Stimulated activated CD4-positive, alpha-beta T cell treated with anti-CD3 and anti-CD28 coated beads, TNF-alpha, amount 100 ng/mL, for 48 hours (primary cell): Measurements from ENCODE around the gene BTBD9.

Experiments
- DNase-seq, 3 donors: peaks; one replicate each; pipeline ENCODE4 v3.0.0-alpha.2; 2020; ENCODE audit warnings: low read depth in 3 of 3

The BTBD9 gene

DNA sequence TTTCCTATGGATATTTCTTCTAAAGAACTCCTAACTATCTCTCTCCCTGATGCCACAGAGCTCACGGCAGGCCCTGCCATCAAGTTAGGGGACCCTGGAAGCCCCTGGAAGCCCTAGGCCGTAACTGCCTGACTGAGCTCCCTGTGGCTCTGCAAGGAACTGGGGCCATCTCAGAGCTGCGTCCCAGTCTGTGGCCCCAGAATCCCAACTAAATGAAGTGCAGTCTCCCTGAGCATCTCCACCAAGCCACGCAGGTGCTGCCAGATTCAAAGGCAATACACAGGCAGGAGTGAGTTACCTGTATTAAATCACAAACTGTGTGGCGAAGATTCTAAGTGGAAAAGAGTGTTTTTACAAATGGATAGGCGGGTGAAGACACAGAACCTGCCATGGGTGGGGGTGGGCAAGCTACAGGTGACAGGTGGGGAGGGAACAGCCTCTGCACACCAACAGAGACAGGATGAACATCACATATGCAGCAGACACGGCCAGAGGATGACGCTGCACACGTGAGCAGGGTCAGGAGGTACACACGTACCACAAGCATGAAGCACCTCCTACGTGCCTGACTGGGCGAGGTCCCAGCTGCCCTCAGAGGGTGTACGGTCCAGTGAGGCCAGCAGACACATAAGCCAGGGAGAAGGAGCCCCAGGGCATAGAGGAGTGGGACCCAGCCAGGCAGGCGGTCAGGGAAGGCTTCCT lies 461.7 kb downstream of the BTBD9 start:
- no peak for DNase-seq

DNA sequence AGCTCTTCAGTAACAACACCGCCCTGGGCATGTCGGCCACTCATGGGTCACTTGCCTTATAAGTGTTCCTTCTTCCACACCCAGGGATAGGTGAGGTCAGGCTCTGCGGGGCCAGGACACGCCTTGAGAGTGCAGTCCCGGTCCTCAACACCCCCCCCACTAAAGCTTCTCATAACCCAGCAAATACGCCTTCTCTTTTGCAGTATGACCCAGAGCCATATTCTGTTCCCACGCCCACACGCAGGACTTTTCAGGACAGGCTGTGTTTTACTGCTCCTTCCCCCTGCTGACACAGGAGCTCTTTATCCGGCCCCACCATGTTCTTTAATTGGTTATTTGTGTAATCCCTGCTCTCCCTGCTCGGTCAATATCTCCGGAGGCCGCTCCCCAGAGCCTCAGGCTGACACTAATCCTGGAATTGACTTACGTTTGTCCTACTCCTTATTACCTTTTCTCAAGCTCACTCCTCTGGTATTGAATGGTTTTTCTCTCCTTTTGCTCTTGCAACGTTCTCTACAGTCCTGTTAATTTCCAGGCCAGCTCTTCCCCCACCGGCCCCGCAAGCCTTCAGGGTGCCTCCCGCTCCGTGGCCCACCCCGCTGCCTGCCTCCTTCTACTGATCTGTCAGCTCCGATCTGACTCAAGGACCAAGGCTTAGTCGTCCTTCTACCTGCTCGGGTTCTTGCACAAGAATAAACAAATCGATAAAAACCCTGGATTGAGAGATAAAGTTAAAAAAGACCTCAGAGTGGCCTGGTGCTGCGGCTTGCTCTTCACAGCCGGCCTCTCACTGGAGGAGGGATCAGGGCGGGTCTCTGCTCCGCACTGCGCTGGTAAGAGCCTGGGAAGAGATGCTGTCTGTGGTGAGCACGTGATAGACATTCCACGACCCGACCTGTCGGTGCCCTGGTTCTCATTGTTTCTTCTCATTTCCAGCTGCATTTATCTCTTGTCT lies 462.7 kb downstream of the BTBD9 start:
- no peak for DNase-seq

DNA sequence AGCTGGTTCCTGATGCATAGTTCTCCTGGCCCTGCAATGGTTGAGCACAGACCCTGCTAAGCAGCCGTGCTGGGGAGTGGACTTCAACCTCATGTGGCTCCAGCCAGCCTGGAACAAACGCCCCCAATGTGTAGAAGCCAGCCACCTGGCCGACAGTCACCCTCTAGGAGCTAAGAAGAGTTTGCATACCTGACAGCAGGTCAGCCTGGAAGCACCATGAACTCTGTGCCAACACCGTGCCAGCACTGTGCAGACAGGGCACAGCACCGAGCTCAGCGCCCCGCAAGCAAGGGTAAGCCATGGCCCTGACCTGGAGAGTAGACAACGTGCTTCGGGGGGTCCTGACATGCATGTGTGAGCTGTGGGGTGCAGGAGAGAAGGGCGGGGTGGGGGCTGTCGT lies 463.9 kb downstream of the BTBD9 start:
- no peak for DNase-seq

DNA sequence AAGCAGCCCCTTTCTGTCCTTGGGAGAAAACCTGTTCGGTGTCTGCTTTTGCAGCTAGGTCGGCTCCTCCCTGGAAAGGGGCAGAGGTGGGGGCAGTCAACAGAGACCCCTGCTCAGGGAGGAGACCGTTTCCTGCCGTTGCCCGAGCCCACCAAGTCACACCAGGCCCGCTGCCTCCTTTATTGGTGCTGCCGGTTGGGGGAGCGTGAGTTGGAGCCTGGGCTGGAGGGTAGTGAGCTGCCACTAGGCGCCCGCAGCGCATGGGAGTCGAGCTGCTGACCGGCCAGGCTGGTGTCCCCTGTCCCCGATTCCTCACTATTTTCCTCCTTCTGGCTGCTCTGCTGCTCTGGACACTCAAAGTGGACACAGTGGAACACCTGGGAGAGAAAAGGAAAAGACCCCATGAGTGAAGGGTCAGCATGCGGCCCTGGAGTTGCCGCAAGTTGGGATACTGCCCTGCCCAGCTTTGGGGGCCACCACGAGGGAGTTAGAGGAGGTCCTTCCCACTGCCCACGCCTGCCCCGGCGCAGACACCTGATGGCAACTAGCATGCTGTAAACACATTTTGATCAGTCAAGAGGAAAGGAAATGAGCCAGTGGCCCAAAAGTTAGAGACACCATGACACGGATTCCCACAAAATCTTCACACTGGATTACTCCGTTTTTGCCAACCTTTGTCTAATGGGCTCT lies 464.8 kb downstream of the BTBD9 start:
- DNase-seq, result no peak

DNA sequence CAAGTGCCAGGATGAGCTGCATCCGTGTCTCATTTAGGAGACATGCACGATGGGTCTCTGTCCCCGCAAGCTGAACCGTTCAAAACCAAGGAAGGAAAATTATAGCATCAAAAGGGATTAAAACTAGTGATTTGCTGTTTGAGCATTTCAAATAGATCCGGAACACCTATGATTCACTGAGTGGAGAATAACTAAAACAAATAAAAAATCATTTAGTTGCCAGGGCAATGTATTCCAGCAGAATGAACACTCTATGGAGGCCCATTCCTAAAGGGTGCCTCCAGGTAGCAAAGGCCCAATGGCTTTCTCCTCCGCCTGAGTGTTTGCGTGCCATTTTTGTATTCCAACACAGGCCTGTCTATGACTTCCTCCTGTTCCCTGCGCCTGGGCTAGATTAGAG lies 465.4 kb downstream of the BTBD9 start:
- no peak for DNase-seq

DNA sequence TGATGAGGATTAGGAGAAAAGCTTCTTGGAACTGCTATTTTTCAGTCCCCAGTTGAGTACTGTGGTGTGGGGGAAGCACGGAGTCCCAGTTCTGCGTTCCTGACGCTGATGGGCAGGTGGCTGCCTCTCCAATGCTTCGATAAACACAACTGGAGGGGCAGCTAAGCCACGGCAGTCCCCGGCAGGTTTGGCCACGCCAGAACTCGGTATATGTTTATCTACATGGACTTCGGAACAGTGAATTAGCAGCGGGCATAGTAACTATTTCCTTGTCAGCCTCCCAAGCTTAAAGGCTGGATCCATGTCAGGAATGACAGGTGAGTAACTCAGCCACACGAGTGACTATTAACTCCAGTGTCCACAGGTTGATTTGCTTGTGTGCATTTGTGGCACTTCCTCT lies 465.8 kb downstream of the BTBD9 start:
- DNase-seq, result no peak

DNA sequence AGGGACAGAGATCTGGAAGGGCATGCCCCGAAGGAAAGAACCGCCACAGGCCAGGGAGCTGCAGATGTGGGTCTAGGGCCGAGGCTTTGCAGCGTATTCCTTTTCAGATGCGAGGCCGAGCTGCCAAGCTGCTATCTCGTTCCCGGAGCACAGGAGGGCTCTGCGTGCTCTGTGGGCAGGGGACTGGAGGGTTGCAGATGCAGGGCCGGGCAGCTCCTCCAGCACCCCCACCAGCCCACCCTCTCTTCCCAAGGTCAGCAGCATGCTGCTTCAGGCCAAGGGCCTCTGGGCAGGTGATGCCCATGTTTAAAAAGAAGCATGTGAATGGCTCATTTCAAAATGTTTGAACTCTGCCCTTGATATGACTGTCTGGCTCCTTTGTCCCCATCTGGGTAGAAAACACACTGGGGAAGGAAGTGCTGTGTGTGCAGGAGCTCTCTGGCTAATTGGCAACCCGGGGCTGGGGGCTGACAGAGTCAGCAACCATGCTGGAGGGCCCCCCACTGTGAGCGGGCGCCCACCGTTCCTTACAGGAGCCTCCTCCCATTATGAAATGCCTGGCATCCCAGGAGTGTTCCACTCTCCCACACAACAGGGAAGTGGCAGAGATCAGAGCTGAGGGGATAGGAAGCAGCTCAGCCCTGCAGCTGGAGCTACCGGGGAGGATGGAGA lies 466.9 kb downstream of the BTBD9 start:
- no peak for DNase-seq

DNA sequence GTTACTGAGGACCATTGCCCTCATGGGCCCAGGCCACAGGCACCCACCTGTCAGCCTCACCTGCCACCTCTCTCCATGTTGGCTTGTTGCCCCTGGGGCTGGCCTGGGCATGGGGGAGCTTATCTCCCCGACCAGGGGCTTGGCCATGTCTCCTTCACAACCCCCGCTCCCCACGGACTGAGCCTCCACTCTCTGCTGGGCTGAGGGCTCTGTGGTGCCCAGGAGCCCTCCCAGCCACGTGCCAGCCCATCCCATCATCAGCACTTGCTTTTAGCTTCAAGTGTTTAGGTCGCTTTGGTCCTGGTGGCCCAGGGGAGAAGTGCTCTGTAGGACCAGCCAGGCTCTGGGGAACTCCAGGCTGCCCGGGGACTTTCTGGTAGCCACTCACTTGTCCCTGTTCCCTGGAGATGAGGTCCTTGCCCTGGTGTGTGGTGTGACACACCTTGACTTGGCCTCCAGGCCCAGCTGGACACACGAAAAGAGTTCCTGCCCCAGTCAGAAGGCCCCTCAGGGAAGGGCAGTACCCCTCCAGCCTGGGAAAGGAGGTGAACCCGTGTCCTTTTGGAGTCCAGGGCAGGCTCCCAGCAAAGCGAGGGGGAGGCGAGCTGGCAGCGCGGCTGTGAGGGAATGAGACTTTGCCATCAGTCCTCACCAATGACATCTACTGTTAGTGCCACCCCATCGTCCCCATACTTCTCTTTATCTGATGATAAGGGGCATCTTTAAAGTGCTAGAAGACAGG lies 467.6 kb downstream of the BTBD9 start:
- no peak for DNase-seq

DNA sequence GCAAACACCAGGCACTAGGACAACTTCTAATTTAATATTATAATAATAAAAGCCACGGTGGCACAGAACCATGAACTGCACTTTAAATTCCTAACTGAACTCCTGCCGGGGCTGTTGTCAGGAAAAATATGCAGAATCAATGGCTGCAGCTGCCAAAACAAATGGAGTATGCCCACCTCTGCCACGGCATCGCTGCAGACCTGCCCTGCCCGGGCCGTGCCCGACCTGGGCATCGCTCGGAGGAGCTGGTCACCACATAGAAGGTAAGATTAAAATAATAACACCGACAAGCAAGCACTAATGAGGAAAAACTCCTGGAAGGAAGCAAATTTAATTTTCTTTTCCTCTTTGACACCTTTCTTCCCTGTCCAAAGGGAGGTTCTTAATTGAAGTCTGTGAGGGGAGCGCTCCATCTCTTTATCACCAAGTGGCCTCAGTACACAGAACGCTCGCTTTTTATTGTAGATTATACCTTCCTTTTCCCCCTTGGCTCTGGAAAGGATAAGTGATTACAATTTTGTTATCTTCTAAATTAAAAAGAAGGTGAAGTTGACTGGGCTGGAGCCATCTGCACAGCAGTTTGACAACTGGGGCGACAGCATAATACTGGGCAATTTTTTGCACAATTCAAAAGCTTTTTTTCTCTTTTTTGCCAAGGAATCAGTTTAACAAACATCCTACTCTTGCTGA lies 468.9 kb downstream of the BTBD9 start:
- DNase-seq, result no peak

DNA sequence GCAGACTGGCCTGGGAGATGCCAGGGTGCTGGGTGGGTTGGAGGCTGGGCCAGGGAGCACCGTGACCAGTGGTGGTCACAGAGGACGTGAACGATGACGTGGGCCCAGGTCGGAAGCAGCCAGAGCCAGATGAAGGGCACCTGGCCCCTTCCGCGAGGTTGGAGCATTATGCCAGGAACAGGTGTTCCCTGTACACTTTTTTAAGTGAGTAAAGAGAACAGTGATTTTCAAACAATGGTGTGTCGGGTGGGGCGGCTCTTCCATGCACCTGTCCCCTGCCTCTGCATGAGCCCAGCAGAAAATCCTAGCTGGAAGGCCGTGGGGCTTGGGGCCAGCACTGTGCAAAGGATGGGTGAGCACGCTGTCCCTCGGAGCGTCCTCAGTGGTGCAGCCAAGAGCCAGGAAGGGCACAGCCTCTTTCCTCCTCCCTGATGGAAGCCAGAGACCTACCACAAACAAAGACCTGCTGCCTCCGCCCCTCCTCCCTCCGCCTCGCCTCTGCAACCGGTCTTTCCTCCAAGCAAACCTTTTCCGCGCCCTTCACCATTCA lies 469.7 kb downstream of the BTBD9 start:
- no peak for DNase-seq

DNA sequence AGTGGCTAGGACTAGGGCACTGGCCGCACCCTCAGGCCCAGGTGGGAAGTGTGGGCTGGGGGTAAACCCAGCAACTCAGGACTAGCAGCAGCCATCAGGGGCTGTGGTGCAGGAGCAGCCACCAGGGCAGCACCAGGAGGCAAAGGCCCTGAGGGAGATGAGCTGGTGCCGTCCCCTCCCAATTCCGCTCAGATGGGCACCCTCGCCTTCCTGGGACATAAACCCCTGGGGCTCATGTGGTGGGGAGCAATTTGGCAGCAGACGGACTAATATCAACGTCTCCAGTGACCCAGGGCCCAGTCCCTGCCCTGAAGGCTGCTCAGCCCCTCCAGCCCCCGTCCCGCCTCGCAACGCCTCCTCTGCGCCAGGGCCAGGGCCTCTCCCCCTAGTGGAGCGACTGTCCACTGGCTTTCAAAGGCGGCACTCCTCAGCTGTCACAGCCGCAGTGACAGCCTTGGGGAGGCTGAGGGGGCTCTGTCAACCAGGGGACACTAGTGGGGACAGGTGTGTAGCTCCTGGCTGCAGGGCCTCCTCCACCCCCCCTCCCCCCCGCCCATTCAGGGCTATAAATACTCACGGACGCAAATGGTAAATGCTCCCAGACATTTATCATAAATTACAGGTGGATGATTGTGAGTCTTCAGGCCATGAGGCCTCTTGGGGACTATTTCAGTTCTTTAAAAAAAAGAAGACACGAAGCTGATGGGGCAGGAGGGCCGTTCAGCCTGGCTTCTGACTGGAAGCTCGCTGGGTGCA lies 470.3 kb downstream of the BTBD9 start:
- DNase-seq, result no peak

DNA sequence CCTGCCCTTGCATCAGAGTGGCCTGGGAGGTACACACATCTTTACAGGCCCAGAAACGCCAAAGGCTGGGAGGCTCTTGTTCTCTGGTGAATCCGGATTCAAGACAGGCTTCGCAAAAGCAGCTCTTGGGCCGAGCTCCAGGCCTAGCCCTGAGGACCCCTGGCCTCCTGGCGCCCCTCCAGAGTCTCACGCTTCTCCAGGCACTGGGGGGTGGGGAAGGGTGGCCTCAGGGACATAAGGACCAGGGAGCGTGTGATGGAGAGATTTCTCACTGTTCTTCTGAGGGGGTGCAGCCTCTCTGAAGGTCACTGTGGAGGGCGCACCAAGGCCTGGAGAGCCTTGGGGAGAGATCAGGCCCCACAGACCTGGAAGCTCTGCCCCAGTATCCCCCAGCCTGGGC lies 471.0 kb downstream of the BTBD9 start:
- DNase-seq, result no peak

DNA sequence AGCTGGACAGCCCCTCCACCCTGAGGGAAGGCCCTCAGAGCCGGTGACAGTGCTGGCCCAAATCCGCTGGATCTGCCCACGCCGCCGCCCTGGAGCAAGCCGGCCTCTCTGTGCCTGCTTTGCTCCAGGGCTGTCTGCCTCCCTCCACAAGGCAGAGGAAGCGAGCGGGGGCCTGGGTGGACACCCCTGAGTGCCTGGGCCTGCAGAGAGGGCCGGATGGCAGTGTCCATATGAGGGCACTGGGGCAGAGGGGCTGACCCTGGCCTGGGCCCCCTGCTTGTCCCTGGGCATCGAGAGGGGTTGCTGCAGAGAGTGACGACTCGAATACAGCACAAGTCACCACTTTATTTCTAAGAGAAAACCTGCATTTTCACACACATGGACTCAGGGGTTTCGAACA lies 471.6 kb downstream of the BTBD9 start:
- DNase-seq, result no peak

DNA sequence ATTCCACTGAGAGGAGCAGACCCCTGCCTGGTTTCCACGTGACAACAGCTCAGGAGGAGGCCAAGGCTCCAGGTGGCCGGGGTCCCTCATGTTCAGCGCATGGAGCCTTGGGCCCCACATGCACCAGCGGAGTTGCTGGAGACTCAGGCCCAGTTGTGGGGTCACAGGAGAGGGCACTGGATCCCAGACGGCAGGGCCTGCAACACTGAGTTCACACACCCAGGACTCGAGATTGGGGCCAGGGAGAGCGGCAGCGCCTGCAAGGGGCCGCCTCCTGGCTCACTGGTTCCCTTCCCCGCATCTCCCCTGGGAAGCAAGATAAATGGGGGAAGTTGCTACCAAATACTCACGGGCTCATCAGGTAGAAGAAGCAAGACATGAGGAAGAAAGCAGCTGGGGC lies 472.1 kb downstream of the BTBD9 start:
- no peak for DNase-seq

DNA sequence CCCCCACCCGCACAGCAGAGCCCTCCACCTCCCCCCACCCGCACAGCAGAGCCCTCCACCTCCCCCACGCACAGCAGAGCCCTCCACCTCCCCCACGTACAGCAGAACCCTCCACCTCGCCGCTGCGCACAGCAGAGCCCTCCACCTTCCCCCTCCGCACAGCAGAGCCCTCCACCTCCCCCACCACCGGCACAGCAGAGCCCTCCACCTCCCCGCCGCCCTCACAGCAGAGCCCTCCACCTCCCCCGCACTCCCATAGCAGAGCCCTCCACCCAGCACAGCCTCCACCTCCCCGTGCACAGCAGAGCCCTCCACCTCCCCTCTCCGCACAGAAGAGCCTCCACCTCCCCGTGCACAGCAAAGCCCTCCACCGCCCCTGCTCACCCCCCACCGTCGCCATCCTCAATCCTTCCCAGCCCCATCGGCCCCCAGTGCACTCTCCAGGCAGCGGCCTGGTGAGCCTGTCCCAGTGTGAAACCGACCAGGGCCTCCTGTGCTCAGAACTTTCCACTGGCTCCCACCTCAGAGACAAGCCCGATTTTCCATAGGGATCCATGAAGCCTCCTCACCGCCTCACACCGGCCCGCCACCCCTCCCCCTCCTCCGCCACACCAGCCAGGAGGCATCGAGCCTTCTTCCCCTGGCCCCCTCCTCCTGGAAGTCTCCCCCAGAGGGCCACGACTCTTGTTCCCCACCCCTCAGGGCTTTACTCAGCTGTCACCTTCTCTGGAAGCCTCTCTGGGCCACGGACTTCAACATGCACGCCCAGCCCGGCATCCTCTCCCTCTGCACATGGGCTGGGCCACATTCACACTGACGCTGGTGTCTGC lies 473.1 kb downstream of the BTBD9 start:
- DNase-seq, result no peak

DNA sequence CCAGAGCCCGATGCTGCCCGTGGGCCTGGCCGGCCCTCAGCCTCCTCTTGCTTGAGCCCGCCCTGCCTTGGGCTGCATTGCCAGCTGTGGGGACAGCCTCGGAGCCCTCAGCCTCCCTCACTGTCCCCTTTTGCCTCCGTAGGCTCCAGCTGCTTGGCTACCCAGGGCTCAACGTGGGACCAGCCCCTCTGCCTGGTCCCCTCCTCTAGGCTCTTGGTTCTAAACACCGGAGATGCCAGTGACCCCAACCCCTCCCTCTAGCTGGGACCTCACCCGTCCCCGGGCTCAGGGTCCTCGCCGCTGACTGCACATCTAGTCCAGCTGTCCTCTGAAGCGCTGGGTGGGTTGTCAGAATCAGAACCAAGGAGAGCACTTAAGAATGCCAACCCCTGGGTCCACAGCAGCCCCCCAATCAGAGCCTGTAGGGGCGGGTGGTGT lies 475.0 kb downstream of the BTBD9 start:
- DNase-seq, result no peak

DNA sequence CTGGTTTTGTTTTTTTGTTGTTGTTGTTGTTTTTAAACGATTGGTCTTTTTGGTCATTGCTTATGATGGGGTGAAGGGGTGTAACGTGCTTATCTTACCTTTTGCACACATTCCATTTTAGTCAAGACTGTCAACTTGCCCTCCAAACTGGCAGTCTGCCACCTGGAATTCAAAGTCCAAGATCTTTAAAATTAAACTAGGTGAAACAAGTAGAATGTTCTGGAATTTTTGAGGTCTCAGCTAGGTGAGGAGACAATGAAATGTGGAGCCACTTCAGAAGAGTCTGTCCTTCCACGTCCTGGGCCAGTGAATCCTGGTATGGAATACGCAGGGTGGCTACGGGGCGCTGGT lies 475.6 kb downstream of the BTBD9 start:
- DNase-seq, result no peak

DNA sequence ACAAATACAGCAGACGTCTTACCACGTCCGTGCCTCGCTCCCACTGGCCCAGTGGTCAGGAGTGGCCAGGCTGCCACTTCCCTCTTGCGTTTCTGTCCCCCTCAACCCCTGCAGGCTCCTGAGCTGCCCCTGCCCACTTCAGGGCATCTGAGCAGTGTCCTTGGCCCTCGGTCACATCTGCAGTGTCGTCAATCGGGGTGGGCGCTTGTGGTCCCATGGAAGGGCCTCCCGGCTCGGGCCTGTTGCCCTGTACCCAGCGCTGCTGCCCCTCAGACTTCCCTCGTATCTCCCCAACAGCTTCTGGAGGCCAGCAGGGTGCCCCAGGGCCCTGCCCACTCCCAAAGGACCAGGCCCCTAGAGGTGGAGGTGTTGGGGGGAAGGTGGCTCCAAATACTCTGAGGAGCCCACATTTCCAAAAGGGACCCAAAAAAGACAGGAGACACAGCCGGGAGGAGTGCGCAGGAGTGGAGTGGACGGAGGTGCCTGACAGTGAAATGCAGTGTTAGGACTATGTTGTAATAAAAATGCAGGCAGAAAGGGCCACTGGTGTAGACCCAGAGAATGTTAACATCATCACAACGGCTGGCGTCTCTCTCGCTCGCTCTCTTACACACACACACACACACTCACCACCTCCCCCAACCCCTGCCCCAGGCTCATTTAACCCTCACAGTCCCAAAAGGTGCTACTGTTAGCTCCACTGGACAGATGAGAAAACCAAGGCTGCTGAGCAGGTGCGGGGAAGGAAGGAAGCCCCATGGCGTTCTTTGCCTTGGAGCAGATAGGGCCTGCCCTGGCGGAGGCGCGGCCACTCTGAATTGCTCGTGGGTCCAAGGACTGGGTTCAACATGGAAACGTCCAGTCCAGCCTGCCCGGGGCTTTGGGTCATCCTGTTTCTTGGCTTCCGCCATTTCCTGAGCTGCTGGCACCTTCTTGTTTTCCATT lies 476.3 kb downstream of the BTBD9 start:
- no peak for DNase-seq
